H1 (cell line): ENCODE measurements around the gene MYO15B. TPM values are rescaled to one million over a fixed set of nuclear protein-coding genes. Genes with fewer than 3 reads are reported as not detected.
"Not testable (repeated sequence)": the region's sequence is repeated elsewhere in the genome, so short reads cannot be mapped to it uniquely, and the experiment has no call there.

Experiments used
- CTCF ChIA-PET: fragments of 300-600 bp; sonication (Branson Sonifier 250); formaldehyde crosslinking; loops from one replicate; lab custom pipeline; 2021; ENCODE audit not compliant: partially characterized antibody; lab: Charles Lee
- POLR2A ChIA-PET: fragments of 300-600 bp; sonication (Branson Sonifier 250); formaldehyde crosslinking; loops from one replicate; lab custom pipeline; 2021; ENCODE audit warnings: inconsistent platforms; ENCODE audit not compliant: partially characterized antibody; lab: Charles Lee
- DNase-seq, 2 experiments: peaks; one replicate each; pipeline versions ENCODE4 v3.0.0 to v3.0.0-alpha.2; 2010 to 2022; ENCODE audit warnings: low spot score in 2 of 2, low read depth in 1 of 2, mixed read lengths in 1 of 2
- FAIRE-seq: peaks from 2 replicates; lab custom pipeline; 2011; peaks lifted over from hg19 to GRCh38; lab: Jason Lieb, UNC
- H2AFZ ChIP-seq: 2 replicates; pipeline ENCODE4 v1.8.1; 2012; ENCODE audit warnings: low read length, inconsistent platforms
- H2AK5ac ChIP-seq: 2 replicates; pipeline ENCODE4 v1.6.1; 2013; ENCODE audit warnings: low read depth, low read length
- H2BK120ac ChIP-seq: replicated peaks from 2 replicates; pipeline ENCODE3; 2013; ENCODE audit warnings: low read depth, low read length, inconsistent platforms
- H2BK12ac ChIP-seq: 2 replicates; pipeline ENCODE4 v1.6.1; 2013; ENCODE audit warnings: low read depth, low read length
- H2BK15ac ChIP-seq: 2 replicates; pipeline ENCODE4 v1.6.1; 2013; ENCODE audit warnings: low read length
- H2BK20ac ChIP-seq: 2 replicates; pipeline ENCODE4 v1.6.1; 2013; ENCODE audit warnings: low read length
- H2BK5ac ChIP-seq: 2 replicates; pipeline ENCODE4 v1.6.1; 2013; ENCODE audit warnings: low read depth, low read length
- H3K14ac ChIP-seq: 2 replicates; pipeline ENCODE4 v1.6.1; 2013; ENCODE audit warnings: inconsistent platforms; ENCODE audit not compliant: insufficient read length
- H3K18ac ChIP-seq: 2 replicates; pipeline ENCODE4 v1.6.1; 2013; ENCODE audit warnings: low read length; ENCODE audit errors: extremely low read depth
- H3K23ac ChIP-seq: 2 replicates; pipeline ENCODE4 v1.6.1; 2013; ENCODE audit warnings: inconsistent platforms; ENCODE audit not compliant: insufficient read length
- H3K23me2 ChIP-seq: 2 replicates; pipeline ENCODE4 v1.6.1; 2013; ENCODE audit warnings: low read depth, low read length
- H3K27ac ChIP-seq: 2 replicates; pipeline ENCODE4 v1.6.1; 2011; ENCODE audit warnings: low read depth, low read length, inconsistent platforms
- H3K27me3 ChIP-seq, 4 experiments: replicated peaks in 1 of 4; 1 replicate in 1 of 4; 2 replicates in 3 of 4; pipeline versions ENCODE4 v1.6.1 to v1.8.1; 2011 to 2013; ENCODE audit warnings: low read length in 3 of 4, mild to moderate bottlenecking in 3 of 4, inconsistent platforms in 2 of 4, mixed read lengths in 2 of 4, moderate library complexity in 1 of 4; ENCODE audit not compliant: control insufficient read depth in 3 of 4, insufficient read depth in 3 of 4; ENCODE audit errors: extremely low read depth in 1 of 4
- H3K36me3 ChIP-seq, 4 experiments: 2 replicates each; pipeline versions ENCODE4 v1.6.1 to v1.8.1; 2011 to 2013; ENCODE audit warnings: mild to moderate bottlenecking in 4 of 4, low read length in 3 of 4, moderate library complexity in 2 of 4, control low read depth in 1 of 4, inconsistent platforms in 1 of 4; ENCODE audit not compliant: insufficient read depth in 4 of 4, control insufficient read depth in 2 of 4
- H3K4ac ChIP-seq: replicated peaks from 2 replicates; pipeline ENCODE3; 2013; ENCODE audit warnings: low read length, low read depth, mixed read lengths, inconsistent platforms; ENCODE audit not compliant: insufficient read length
- H3K4me1 ChIP-seq, 4 experiments: replicated peaks in 1 of 4; 1 replicate in 1 of 4; 2 replicates in 3 of 4; pipeline versions ENCODE4 v1.6.1 to v1.8.1; 2011 to 2013; ENCODE audit warnings: low read length in 3 of 4, inconsistent platforms in 2 of 4, mixed read lengths in 1 of 4; ENCODE audit not compliant: insufficient read depth in 4 of 4, control insufficient read depth in 3 of 4
- H3K4me2 ChIP-seq, 2 experiments: 2 replicates each; pipeline versions ENCODE4 v1.6.1 to v1.8.1; 2011 to 2013; ENCODE audit warnings: low read depth in 2 of 2, low read length in 2 of 2, control low read depth in 1 of 2, inconsistent platforms in 1 of 2, mild to moderate bottlenecking in 1 of 2; ENCODE audit not compliant: insufficient read depth in 1 of 2
- H3K4me3 ChIP-seq, 4 experiments: fragments of 200-600, 300-600 bp in 1 of 4; sonication (generic), shearing (Covaris generic), sonication (Bioruptor Twin) in 1 of 4; 2 replicates each; pipeline versions ENCODE4 v1.5.1 to v1.8.1; 2011 to 2016; ENCODE audit warnings: low read length in 4 of 4, low read depth in 3 of 4, control low read depth in 2 of 4, inconsistent platforms in 2 of 4, mild to moderate bottlenecking in 2 of 4, mixed read lengths in 1 of 4, moderate library complexity in 1 of 4; ENCODE audit not compliant: insufficient read depth in 2 of 4; ENCODE audit errors: extremely low read depth in 1 of 4
- H3K56ac ChIP-seq: replicated peaks from 2 replicates; pipeline ENCODE3; 2013; ENCODE audit warnings: low read depth, mild to moderate bottlenecking, mixed read lengths, low read length, inconsistent platforms; ENCODE audit not compliant: insufficient read length
- H3K79me1 ChIP-seq: 2 replicates; pipeline ENCODE4 v1.6.1; 2013; ENCODE audit warnings: low read depth, low read length, control low read depth
- H3K79me2 ChIP-seq, 2 experiments: 2 replicates each; pipeline versions ENCODE4 v1.6.1 to v1.8.1; 2012 to 2013; ENCODE audit warnings: low read length in 2 of 2, mild to moderate bottlenecking in 2 of 2, inconsistent platforms in 1 of 2; ENCODE audit not compliant: insufficient read depth in 2 of 2, control insufficient read depth in 1 of 2
- H3K9ac ChIP-seq, 4 experiments: replicated peaks in 1 of 4; 1 replicate in 1 of 4; 2 replicates in 3 of 4; pipeline versions ENCODE4 v1.6.1 to v1.8.1; 2011 to 2013; ENCODE audit warnings: low read depth in 3 of 4, low read length in 3 of 4, control low read depth in 2 of 4, mild to moderate bottlenecking in 2 of 4, moderate library complexity in 2 of 4, inconsistent platforms in 1 of 4; ENCODE audit errors: extremely low read depth in 1 of 4
- H3K9me3 ChIP-seq, 2 experiments: 2 replicates each; pipeline versions ENCODE4 v1.6.1 to v1.8.1; 2012 to 2013; ENCODE audit warnings: mild to moderate bottlenecking in 2 of 2, moderate library complexity in 2 of 2, control low read depth in 1 of 2, inconsistent platforms in 1 of 2, low read depth in 1 of 2, low read length in 1 of 2, mixed read lengths in 1 of 2; ENCODE audit not compliant: insufficient read depth in 2 of 2
- H4K20me1 ChIP-seq, 2 experiments: replicated peaks in 1 of 2; 2 replicates each; pipeline versions ENCODE3 to v1.8.1; 2011 to 2013; ENCODE audit warnings: inconsistent platforms in 2 of 2, low read length in 2 of 2, mild to moderate bottlenecking in 1 of 2; ENCODE audit not compliant: insufficient read depth in 2 of 2, control insufficient read depth in 1 of 2
- H4K5ac ChIP-seq: 2 replicates; pipeline ENCODE4 v1.6.1; 2013; ENCODE audit warnings: low read length, low read depth, mixed read lengths, inconsistent platforms; ENCODE audit not compliant: insufficient read length
- H4K8ac ChIP-seq: 2 replicates; pipeline ENCODE4 v1.8.0; 2013; ENCODE audit warnings: mild to moderate bottlenecking, moderate library complexity, low read length, inconsistent platforms; ENCODE audit not compliant: insufficient read depth; ENCODE audit errors: extremely low read depth
- H4K91ac ChIP-seq: replicated peaks from 2 replicates; pipeline ENCODE3; 2013; ENCODE audit warnings: low read length, mixed read lengths, inconsistent platforms; ENCODE audit not compliant: insufficient read length
- WGBS, 2 experiments: shearing (Covaris generic) in 1 of 2; methylation state at CpG; one replicate each; pipeline versions ENCODE4 v1.1.6 to v1.1.7; 2013 to 2015; ENCODE audit warnings: low lambda C conversion rate in 2 of 2, mixed read lengths in 2 of 2, inconsistent platforms in 1 of 2, low coverage in 1 of 2, missing lambda C conversion rate in 1 of 2; ENCODE audit not compliant: insufficient replicate concordance in 2 of 2, insufficient coverage in 1 of 2, insufficient read length in 1 of 2; ENCODE audit errors: extremely low coverage in 1 of 2, missing lambda C conversion rate in 1 of 2; 5-methylcytosine and 5-hydroxymethylcytosine counted together
- polyA plus RNA-seq, 7 experiments: library from polyadenylated mRNA; depleted of rRNA in 3 of 7; stranded (reverse) in 5 of 7; unstranded in 2 of 7; fragments of >200 nt in 5 of 7; fragments of 200-250 nt in 2 of 7; gene quantifications; 1 replicate in 5 of 7; 2 replicates in 1 of 7; 4 replicates in 1 of 7; pipeline versions ENCODE4 v1.2.1 to v1.2.3, GENCODE V29; 2011 to 2013; ENCODE audit warnings: missing spikeins in 2 of 7, mixed read lengths in 2 of 7
- total RNA-seq: library from RNA; stranded (reverse); fragmentation: NEBNext Ultra II Directional; extraction: Animal tissue kit (Norgen Biotek cat#: 25700); gene quantifications from 2 replicates; pipeline ENCODE4 v1.2.1, GENCODE V29; 2021

Gene MYO15B
- total and polyA plus RNA-seq, 2 of the 8 experiments (the other 6 are each of a cell fraction or from before 2014, with no cell fraction given), result 7.1 to 11.2 TPM

DNA sequence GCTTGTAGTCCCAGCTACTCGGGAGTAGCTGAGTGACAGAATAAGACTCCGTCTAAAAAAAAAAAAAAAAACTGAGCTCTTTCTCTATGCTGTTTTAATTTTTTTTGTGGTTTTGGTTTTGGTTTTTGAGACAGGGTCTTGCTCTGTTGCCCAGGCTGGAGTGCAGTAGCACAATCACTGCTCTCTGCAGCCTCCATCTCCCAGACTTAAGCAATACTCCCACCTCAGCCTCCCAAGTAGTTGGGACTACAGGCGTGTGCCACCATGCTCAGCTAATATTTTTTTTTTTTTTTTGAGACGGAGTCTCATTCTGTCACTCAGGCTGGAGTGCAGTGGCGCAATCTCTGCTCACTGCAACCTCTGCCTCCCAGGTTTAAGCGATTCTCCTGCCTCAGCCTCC, 4.4 kb upstream of the MYO15B start:
- H4K5ac ChIP-seq, H4K20me1 ChIP-seq, H4K91ac ChIP-seq, H3K36me3 ChIP-seq, H2BK5ac ChIP-seq, H3K4ac ChIP-seq, H2AFZ ChIP-seq, H3K79me2 ChIP-seq, H3K27ac ChIP-seq, H3K79me1 ChIP-seq, H3K14ac ChIP-seq, H4K8ac ChIP-seq, H2AK5ac ChIP-seq, H3K4me1 ChIP-seq, H3K23ac ChIP-seq, H3K9me3 ChIP-seq, H3K56ac ChIP-seq, H3K4me3 ChIP-seq, H2BK20ac ChIP-seq, FAIRE-seq, H2BK12ac ChIP-seq, H2BK120ac ChIP-seq, H3K18ac ChIP-seq, DNase-seq, H3K23me2 ChIP-seq, H2BK15ac ChIP-seq, H3K4me2 ChIP-seq, H3K9ac ChIP-seq: not testable (repeated sequence)
- ChIA-PET CTCF (interaction anchor here (0.6 to 3.6 kb wide), 15 partner anchors 14 to 673 kb away, joined by 3 to 10 read pairs (median 3); partner anchors contain the start of genes SMIM5 and TSEN54), POLR2A (interaction anchor here (0.7 to 1.4 kb wide), 5 partner anchors 13 to 1990 kb away, joined by 3 read pairs; no protein-coding TSS in a partner anchor)
- peaks cover 0 to 10% (median 1%) of the 10 kb centered on the region in 4 experiments; a peak in 2 of 7 replicates for H3K27me3 ChIP-seq
- WGBS, 2 experiments, result 80% methylated on average over 5 of the region's 6 CpGs; no CpG with 5 or more reads in 1 of the 2 experiments
